ENCODE data around the gene KCNK15. TPM values are rescaled to one million over a fixed set of nuclear protein-coding genes. Genes with fewer than 3 reads are reported as not detected.

KCNK15 gene
- total RNA-seq, 1 donor from 2014 or later: 0.33 TPM

DNA sequence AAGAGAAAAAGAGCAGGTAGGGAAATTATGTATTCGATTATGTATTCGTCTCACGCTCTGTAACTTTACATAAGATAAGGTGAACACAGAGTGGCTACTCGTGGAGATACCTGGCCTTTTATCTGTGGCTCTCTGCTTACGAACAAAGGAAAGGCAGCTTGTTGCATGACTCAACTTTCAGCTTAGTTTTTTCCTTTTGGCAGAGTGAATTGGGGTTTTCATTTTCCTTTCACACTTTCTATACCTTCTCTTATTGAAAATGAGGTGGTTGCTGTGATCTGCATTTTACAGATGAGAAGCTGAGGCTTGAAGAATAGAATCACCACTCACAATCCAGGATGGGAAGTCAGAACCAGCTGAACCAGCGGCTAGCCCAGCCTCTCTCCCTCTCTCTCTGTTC is 13.3 kb upstream of the KCNK15 start:
- Histone ChIP-seq H3K4me3 (no peak overlapping the region), H3K36me3 (no peaks in the 10 kb centered on the region), H3K27ac (replicated peaks) (peak overlapping the region; percentile 52), H3K4me1 (peaks cover 59% of the 10 kb centered on the region), H3K27me3 (ENCODE audit: low read depth) (no peaks in the 10 kb centered on the region), H3K9me3 (replicated peaks) (no peaks in the 10 kb centered on the region)
- no peak for DNase-seq
- intact Hi-C loops (cut with micrococcal nuclease): no loop called here
- TF ChIP-seq, protein P1, sequence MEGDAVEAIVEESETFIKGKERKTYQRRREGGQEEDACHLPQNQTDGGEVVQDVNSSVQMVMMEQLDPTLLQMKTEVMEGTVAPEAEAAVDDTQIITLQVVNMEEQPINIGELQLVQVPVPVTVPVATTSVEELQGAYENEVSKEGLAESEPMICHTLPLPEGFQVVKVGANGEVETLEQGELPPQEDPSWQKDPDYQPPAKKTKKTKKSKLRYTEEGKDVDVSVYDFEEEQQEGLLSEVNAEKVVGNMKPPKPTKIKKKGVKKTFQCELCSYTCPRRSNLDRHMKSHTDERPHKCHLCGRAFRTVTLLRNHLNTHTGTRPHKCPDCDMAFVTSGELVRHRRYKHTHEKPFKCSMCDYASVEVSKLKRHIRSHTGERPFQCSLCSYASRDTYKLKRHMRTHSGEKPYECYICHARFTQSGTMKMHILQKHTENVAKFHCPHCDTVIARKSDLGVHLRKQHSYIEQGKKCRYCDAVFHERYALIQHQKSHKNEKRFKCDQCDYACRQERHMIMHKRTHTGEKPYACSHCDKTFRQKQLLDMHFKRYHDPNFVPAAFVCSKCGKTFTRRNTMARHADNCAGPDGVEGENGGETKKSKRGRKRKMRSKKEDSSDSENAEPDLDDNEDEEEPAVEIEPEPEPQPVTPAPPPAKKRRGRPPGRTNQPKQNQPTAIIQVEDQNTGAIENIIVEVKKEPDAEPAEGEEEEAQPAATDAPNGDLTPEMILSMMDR (IDR thresholded peaks at IDR 0.05; ENCODE audit: borderline replicate concordance): no peak

- TF ChIP-seq, protein P1 (IDR thresholded peaks at IDR 0.05; ENCODE audit: borderline replicate concordance): peak; percentile 97
- H3K27me3 ChIP-seq (ENCODE audit: low read depth): no peaks in the 10 kb centered on the region
- peak; percentile 60 for DNase-seq
- no peak overlapping the region for H3K27ac ChIP-seq (replicated peaks)
- H3K36me3 ChIP-seq: no peaks in the 10 kb centered on the region
- intact Hi-C loops (cut with micrococcal nuclease): loop anchor here (1.0 kb wide), 1 partner anchor 48 kb away; no protein-coding TSS in a partner anchor
- no peaks in the 10 kb centered on the region for H3K9me3 ChIP-seq (replicated peaks)
- H3K4me1 ChIP-seq: peaks cover 56% of the 10 kb centered on the region
- H3K4me3 ChIP-seq: no peak overlapping the region
Measured at GRCh38 chr20:44733341-44734069, 12.2 kb upstream of the KCNK15 start.

GRCh38 chr20:44734938-44735337 is 10.7 kb upstream of the KCNK15 start:
- no peak overlapping the region for H3K27ac ChIP-seq (replicated peaks)
- no peaks in the 10 kb centered on the region for H3K9me3 ChIP-seq (replicated peaks)
- H3K36me3 ChIP-seq: no peaks in the 10 kb centered on the region
- no peak for DNase-seq
- intact Hi-C loops (cut with micrococcal nuclease): no loop called here
- H3K4me3 ChIP-seq: no peak overlapping the region
- H3K4me1 ChIP-seq: peaks cover 49% of the 10 kb centered on the region
- no peaks in the 10 kb centered on the region for H3K27me3 ChIP-seq (ENCODE audit: low read depth)
- TF ChIP-seq, protein P1 (IDR thresholded peaks at IDR 0.05; ENCODE audit: borderline replicate concordance): no peak

- no peaks in the 10 kb centered on the region for H3K36me3 ChIP-seq
- H3K4me1 ChIP-seq: peaks cover 41% of the 10 kb centered on the region
- H3K27me3 ChIP-seq (ENCODE audit: low read depth): no peaks in the 10 kb centered on the region
- H3K27ac ChIP-seq (replicated peaks): peak overlapping the region; percentile 60
- H3K9me3 ChIP-seq (replicated peaks): no peaks in the 10 kb centered on the region
- no peak overlapping the region for H3K4me3 ChIP-seq
- intact Hi-C loops (cut with micrococcal nuclease): no loop called here
- no peak for DNase-seq
- TF ChIP-seq, protein P1 (IDR thresholded peaks at IDR 0.05; ENCODE audit: borderline replicate concordance): no peak
Measured at GRCh38 chr20:44735816-44736169, 9.9 kb upstream of the KCNK15 start.

- H3K27me3 ChIP-seq (ENCODE audit: low read depth): no peaks in the 10 kb centered on the region
- peak overlapping the region; percentile 60 for H3K27ac ChIP-seq (replicated peaks)
- no peaks in the 10 kb centered on the region for H3K9me3 ChIP-seq (replicated peaks)
- DNase-seq: no peak
- no peaks in the 10 kb centered on the region for H3K36me3 ChIP-seq
- peaks cover 35% of the 10 kb centered on the region for H3K4me1 ChIP-seq
- no peak overlapping the region for H3K4me3 ChIP-seq
- intact Hi-C loops (cut with micrococcal nuclease): no loop called here
- TF ChIP-seq, protein P1 (IDR thresholded peaks at IDR 0.05; ENCODE audit: borderline replicate concordance): no peak
Measured at GRCh38 chr20:44736170-44737021, 9.3 kb upstream of the KCNK15 start.

All from left ventricle myocardium inferior (tissue), 1 donor.